ENCODE data around the gene PPTC7. TPM values are rescaled to one million over a fixed set of nuclear protein-coding genes. Genes with fewer than 3 reads are reported as not detected.
"Not testable (repeated sequence)": the region's sequence is repeated elsewhere in the genome, so short reads cannot be mapped to it uniquely, and the experiment has no call there.

PPTC7 gene
- total and polyA plus RNA-seq, 2 experiments from 2014 or later: 2.4 to 3.4 TPM

DNA sequence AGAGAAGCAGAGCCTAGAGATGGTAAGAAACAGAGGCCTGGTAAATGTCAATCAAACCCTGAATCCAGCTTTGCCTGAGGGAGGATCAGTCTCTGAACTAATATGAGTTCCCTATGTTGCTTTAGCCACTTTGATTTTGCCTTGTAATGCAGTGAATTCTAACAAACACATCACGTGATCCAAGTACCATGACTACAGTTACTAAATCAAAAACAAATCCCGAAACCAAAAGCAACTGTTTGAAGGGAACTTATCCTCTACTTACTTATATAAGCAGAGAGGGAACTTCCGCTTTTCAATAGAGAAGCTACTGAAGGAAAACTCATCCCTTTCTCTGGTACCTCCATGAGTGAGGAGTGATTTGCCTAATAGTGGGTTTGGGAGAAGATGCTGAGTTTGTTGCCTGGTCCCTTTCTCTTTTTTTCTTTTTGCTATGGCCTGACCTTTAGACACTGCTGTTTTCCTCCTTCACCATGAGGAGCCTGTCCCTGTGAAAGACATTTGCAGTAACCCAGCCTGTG lies 7.7 kb upstream of the PPTC7 start:
- H3K4me3 ChIP-seq: no peak overlapping the region
- H3K27me3 ChIP-seq (replicated peaks; ENCODE audit: insufficient read depth): no peaks in the 10 kb centered on the region; the same call in 1 of the 2 replicates
- peak overlapping the region; percentile 43 for H3K27ac ChIP-seq
- no peaks in the 10 kb centered on the region for H3K79me2 ChIP-seq (ENCODE audit: insufficient read depth)
- H3K9ac ChIP-seq: peak overlapping the region; percentile 33
- no peaks in the 10 kb centered on the region for H3F3A ChIP-seq (ENCODE audit: insufficient read depth)
- peak; percentile 79 for DNase-seq
- peak overlapping the region; percentile 59 for H2AFZ ChIP-seq
- 16 to 36% methylated on average over 3 of the region's 3 CpGs for WGBS, 2 experiments (ENCODE audit: low coverage in 1 of 2, low lambda C conversion rate in 2 of 2, missing lambda C conversion rate in 2 of 2)
- TF ChIP-seq EZH2phosphoT487 (IDR thresholded peaks at IDR 0.05; ENCODE audit: insufficient read depth, low read depth) (no peak), EZH2 (IDR thresholded peaks at IDR 0.05; ENCODE audit: insufficient read depth, poor library complexity, severe bottlenecking) (no peak)
- no peaks in the 10 kb centered on the region for H3K9me2 ChIP-seq (ENCODE audit: insufficient read depth)
- no peaks in the 10 kb centered on the region for H3K4me1 ChIP-seq (ENCODE audit: insufficient read depth)
- H3K36me3 ChIP-seq (ENCODE audit: low read depth): no peaks in the 10 kb centered on the region
- H4K20me1 ChIP-seq (ENCODE audit: insufficient read depth): no peaks in the 10 kb centered on the region
- no peaks in the 10 kb centered on the region for H3K9me3 ChIP-seq (ENCODE audit: low read depth)
- in situ Hi-C loops (cut with MboI): loop anchor here (10.0 kb wide), 1 partner anchor 76 kb away; no protein-coding TSS in a partner anchor
- H3K4me2 ChIP-seq (ENCODE audit: unreplicated experiment): peak overlapping the region; percentile 19

- no peaks in the 10 kb centered on the region; the same call in 1 of the 2 replicates for H3K27me3 ChIP-seq (replicated peaks; ENCODE audit: insufficient read depth)
- H3K36me3 ChIP-seq (ENCODE audit: low read depth): no peaks in the 10 kb centered on the region
- 84 to 96% methylated on average over 1 of the region's 1 CpG for WGBS, 2 experiments (ENCODE audit: low coverage in 1 of 2, low lambda C conversion rate in 2 of 2, missing lambda C conversion rate in 2 of 2)
- no peak for TF ChIP-seq EZH2phosphoT487 (IDR thresholded peaks at IDR 0.05; ENCODE audit: insufficient read depth, low read depth)
- no peak for DNase-seq
- peaks cover 6% of the 10 kb centered on the region; the same call in 1 of the 2 replicates for H3F3A ChIP-seq (ENCODE audit: insufficient read depth)
- H3K79me2 ChIP-seq (ENCODE audit: insufficient read depth): no peaks in the 10 kb centered on the region
- in situ Hi-C loops (cut with MboI): loop anchor here (10.0 kb wide), 1 partner anchor 75 kb away; no protein-coding TSS in a partner anchor
- H3K9me3 ChIP-seq (ENCODE audit: low read depth): no peaks in the 10 kb centered on the region
- no peak overlapping the region for H3K9ac ChIP-seq
- no peak overlapping the region for H3K4me2 ChIP-seq (ENCODE audit: unreplicated experiment)
- no peaks in the 10 kb centered on the region for H4K20me1 ChIP-seq (ENCODE audit: insufficient read depth)
- H3K4me1 ChIP-seq (ENCODE audit: insufficient read depth): peaks cover 6% of the 10 kb centered on the region
- no peak overlapping the region for H2AFZ ChIP-seq
- H3K4me3 ChIP-seq: no peak overlapping the region
- H3K9me2 ChIP-seq (ENCODE audit: insufficient read depth): no peaks in the 10 kb centered on the region
- no peak overlapping the region for H3K27ac ChIP-seq
Measured at GRCh38 chr12:110590059-110590458, 6.9 kb upstream of the PPTC7 start.

DNA sequence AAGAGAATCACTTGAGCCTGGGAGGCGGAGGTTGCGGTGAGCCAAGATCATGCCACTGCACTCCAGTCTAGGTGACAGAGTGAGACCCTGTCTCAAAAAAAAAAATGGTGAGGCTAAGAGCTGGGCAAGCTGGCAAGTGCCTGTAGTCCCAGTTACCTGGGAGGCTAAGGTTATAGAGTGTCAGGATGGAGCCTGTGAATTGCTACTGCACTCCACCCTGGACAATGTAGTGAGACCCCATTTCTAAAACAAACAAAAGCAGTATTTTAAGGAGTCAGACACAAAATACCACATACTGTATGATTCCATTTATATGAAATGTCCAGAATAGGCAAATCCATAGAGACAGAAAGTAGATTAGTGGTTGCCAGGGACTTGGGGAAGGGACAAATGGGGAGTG lies 4.0 kb upstream of the PPTC7 start:
- H4K20me1 ChIP-seq (ENCODE audit: insufficient read depth); H3K4me1 ChIP-seq (ENCODE audit: insufficient read depth); DNase-seq; H2AFZ ChIP-seq; H3K9me3 ChIP-seq (ENCODE audit: low read depth); H3K9me2 ChIP-seq (ENCODE audit: insufficient read depth); H3K27ac ChIP-seq; H3K9ac ChIP-seq; H3K27me3 ChIP-seq (replicated peaks; ENCODE audit: insufficient read depth); H3K79me2 ChIP-seq (ENCODE audit: insufficient read depth); H3K36me3 ChIP-seq (ENCODE audit: low read depth); H3K4me3 ChIP-seq; in situ Hi-C loops (cut with MboI); H3K4me2 ChIP-seq (ENCODE audit: unreplicated experiment): not testable (repeated sequence)
- peaks cover 11% of the 10 kb centered on the region; the same call in 1 of the 2 replicates for H3F3A ChIP-seq (ENCODE audit: insufficient read depth)
- 96 to 100% methylated on average over 1 to 2 of the region's 2 CpGs for WGBS, 2 experiments (ENCODE audit: low coverage in 1 of 2, low lambda C conversion rate in 2 of 2, missing lambda C conversion rate in 2 of 2)

DNA sequence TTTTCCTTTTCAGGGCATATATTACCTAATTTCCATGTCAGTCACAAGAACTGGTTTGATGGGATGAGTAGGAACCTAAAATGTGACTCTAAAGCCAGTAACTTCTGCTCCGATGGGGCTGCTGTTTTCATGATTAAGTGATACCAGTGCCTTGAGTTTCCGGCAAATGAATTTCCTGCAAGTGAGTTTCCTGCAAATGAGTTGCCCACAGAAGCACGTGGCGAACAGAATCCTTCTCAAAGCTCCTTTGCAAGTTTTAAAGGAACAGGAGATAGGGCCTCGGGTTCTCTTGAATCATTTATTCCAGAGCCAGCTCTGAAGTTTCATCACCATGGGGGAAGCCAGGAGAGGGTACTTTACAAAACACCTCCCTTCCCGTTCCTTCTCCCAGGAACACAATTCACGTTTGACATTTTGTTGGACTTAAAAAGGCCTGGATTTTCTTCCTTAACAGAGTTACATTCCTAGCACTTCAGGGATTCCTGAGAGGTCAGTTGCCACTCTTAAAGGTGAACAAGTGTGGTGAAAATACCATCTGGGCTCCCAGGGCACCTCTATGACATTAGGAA lies 2.2 kb upstream of the PPTC7 start:
- Histone ChIP-seq H2AFZ (peak overlapping the region; percentile 82), H3K9ac (peak overlapping the region; percentile 21)

More for the DNA sequence above, 2.2 kb upstream of the PPTC7 start:
- TF ChIP-seq EZH2 (IDR thresholded peaks at IDR 0.05; ENCODE audit: insufficient read depth, poor library complexity, severe bottlenecking): no peak
- TF ChIP-seq EZH2phosphoT487 (IDR thresholded peaks at IDR 0.05; ENCODE audit: insufficient read depth, low read depth): no peak
- Histone ChIP-seq H3K27ac (peak overlapping the region; percentile 42), H3F3A (ENCODE audit: insufficient read depth) (peaks cover 11% of the 10 kb centered on the region; the same call in 1 of the 2 replicates), H3K27me3 (replicated peaks; ENCODE audit: insufficient read depth) (no peaks in the 10 kb centered on the region), H3K79me2 (ENCODE audit: insufficient read depth) (peaks cover 25% of the 10 kb centered on the region), H3K4me2 (ENCODE audit: unreplicated experiment) (peak overlapping the region; percentile 66), H3K4me1 (ENCODE audit: insufficient read depth) (peaks cover 18% of the 10 kb centered on the region), H4K20me1 (ENCODE audit: insufficient read depth) (no peaks in the 10 kb centered on the region), H3K9me3 (ENCODE audit: low read depth) (no peaks in the 10 kb centered on the region), H3K36me3 (ENCODE audit: low read depth) (no peaks in the 10 kb centered on the region), H3K4me3 (peak overlapping the region; percentile 52), H3K9me2 (ENCODE audit: insufficient read depth) (no peaks in the 10 kb centered on the region)
- in situ Hi-C loops (cut with MboI): no loop called here
- peak; percentile 74 for DNase-seq
- 10 to 11% methylated on average over 7 of the region's 7 CpGs for whole genome bisulfite sequencing, 2 experiments (ENCODE audit: low coverage in 1 of 2, low lambda C conversion rate in 2 of 2, missing lambda C conversion rate in 2 of 2)
